Measurements from ENCODE around the gene SEC24B.
"Not testable (repeated sequence)": the region's sequence is repeated elsewhere in the genome, so short reads cannot be mapped to it uniquely, and the experiment has no call there.

SEC24B gene

DNA sequence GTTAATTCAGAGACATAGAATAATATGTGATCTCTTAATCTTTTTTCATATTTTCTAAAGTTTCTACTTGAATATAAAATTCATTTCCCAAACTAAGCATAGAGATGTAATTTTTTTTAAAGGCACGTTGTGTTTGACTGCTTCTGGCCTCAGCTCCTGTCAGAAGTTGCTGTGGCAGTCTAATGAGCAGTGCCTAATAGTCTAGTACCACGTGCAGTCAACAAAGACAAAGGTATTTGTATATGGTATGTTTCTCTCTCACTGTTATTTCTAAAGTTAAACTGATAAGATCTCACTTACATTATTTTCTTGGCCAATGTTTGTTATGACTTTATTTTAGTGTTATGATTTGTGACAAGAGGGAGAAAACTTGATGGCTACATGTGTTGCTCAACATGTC lies 77.8 kb downstream of the SEC24B start:
- TF ChIP-seq, protein P1, sequence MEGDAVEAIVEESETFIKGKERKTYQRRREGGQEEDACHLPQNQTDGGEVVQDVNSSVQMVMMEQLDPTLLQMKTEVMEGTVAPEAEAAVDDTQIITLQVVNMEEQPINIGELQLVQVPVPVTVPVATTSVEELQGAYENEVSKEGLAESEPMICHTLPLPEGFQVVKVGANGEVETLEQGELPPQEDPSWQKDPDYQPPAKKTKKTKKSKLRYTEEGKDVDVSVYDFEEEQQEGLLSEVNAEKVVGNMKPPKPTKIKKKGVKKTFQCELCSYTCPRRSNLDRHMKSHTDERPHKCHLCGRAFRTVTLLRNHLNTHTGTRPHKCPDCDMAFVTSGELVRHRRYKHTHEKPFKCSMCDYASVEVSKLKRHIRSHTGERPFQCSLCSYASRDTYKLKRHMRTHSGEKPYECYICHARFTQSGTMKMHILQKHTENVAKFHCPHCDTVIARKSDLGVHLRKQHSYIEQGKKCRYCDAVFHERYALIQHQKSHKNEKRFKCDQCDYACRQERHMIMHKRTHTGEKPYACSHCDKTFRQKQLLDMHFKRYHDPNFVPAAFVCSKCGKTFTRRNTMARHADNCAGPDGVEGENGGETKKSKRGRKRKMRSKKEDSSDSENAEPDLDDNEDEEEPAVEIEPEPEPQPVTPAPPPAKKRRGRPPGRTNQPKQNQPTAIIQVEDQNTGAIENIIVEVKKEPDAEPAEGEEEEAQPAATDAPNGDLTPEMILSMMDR (IDR thresholded peaks at IDR 0.05) = no peak
- H3K4me3 Mint-ChIP-seq = no peak overlapping the region
- no peaks in the 10 kb centered on the region for H3K9me3 Mint-ChIP-seq
- no peak for DNase-seq
- H3K4me1 Mint-ChIP-seq = no peaks in the 10 kb centered on the region
- peaks cover 76% of the 10 kb centered on the region for H3K36me3 Mint-ChIP-seq (ENCODE audit: low read depth)
- no peak overlapping the region for H3K27ac Mint-ChIP-seq
- H3K27me3 Mint-ChIP-seq (ENCODE audit: low read depth, poor library complexity) = peaks cover 3% of the 10 kb centered on the region

DNA sequence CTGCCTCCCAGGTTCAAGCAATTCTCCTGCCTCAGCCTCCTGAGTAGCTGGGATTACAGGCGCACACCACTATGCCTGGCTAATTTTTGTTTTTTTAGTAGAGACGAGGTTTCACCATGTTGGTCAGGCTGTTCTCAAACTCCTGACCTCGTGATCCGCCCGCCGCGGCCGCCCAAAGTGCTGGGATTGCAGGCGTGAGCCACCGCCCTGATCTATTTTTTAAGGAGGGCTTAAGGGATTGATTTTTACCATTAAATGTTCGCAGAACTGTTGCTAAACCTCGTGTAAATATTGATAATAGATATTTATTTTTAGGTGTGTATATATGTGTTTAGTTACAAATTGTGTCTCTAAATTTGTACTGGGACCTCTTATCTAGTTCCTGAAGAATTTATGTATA lies 79.8 kb downstream of the SEC24B start:
- peaks cover 76% of the 10 kb centered on the region for H3K36me3 Mint-ChIP-seq (ENCODE audit: low read depth)
- H3K4me1 Mint-ChIP-seq; DNase-seq; H3K27me3 Mint-ChIP-seq (ENCODE audit: low read depth, poor library complexity); H3K27ac Mint-ChIP-seq; H3K9me3 Mint-ChIP-seq; H3K4me3 Mint-ChIP-seq: not testable (repeated sequence)

DNA sequence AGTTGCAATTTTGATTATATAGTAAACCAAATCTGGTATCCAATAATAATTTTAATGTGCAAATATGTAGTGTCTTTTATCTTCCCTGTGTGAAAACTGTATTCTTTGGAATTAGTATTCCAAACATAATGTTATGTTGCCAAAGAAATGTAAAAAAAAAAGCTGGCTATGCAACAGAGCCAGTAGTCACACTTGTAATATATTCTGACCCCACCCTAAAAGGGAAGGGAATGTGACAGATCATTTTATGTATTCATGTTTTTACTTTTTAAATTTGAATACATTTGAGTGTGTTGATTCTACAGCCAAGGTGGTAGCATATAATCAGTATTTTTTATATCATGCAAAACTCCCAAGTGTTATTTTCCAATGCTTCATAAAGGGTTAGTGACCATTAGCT lies 98.6 kb downstream of the SEC24B start:
- Mint-ChIP-seq H3K9me3 (peaks cover 6% of the 10 kb centered on the region), H3K4me3 (no peak overlapping the region), H3K4me1 (no peaks in the 10 kb centered on the region), H3K36me3 (ENCODE audit: low read depth) (peaks cover 84% of the 10 kb centered on the region), H3K27ac (no peak overlapping the region), H3K27me3 (ENCODE audit: low read depth, poor library complexity) (no peaks in the 10 kb centered on the region)
- TF ChIP-seq, protein P1 (IDR thresholded peaks at IDR 0.05) = no peak
- no peak for DNase-seq

DNA sequence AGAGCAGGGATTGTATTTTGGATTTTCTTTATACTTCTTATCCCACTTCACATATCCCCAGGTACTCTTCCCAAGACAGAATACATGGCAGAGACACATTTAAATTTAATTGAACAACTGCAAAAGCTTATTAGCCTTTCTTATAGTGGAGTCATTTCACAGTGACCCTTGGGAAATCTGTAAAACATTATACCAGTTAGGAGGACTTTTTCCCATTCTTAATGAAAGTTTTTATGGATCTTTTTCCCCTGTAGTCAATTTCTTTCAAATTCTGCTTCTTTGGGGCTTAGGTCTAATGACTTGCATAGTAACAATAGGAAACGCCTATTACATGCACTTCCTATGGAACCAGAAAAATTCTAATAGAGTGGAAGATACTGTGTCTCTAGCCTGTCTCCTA lies 111.8 kb downstream of the SEC24B start:
- H3K36me3 Mint-ChIP-seq (ENCODE audit: low read depth) = peaks cover 33% of the 10 kb centered on the region
- TF ChIP-seq, protein P1 (IDR thresholded peaks at IDR 0.05) = no peak
- no peak overlapping the region for H3K27ac Mint-ChIP-seq
- H3K27me3 Mint-ChIP-seq (ENCODE audit: low read depth, poor library complexity) = no peaks in the 10 kb centered on the region
- H3K4me1 Mint-ChIP-seq = no peaks in the 10 kb centered on the region
- H3K9me3 Mint-ChIP-seq = no peaks in the 10 kb centered on the region
- no peak for DNase-seq
- no peak overlapping the region for H3K4me3 Mint-ChIP-seq

DNA sequence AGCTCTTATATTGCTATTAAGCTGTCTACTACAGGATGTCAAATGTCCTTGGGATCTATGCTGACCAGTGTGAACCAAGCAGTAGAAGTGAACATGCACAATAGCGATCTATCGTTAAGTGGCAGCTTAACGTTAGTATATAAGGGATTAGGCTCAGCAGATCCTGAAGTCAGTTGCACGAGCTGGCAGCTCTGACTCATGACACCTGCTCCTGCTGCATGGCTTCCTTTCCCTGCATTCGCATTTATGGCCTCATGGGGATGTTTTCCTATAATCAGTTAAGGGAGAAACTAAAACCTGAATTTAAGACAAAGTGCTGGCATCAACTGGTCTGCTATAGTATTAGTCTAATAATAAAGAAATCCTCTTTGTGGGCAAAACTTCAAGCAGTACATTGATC lies 113.8 kb downstream of the SEC24B start:
- no peaks in the 10 kb centered on the region for H3K9me3 Mint-ChIP-seq
- H3K4me3 Mint-ChIP-seq = no peak overlapping the region
- no peaks in the 10 kb centered on the region for H3K4me1 Mint-ChIP-seq
- no peaks in the 10 kb centered on the region for H3K27me3 Mint-ChIP-seq (ENCODE audit: low read depth, poor library complexity)
- no peak overlapping the region for H3K27ac Mint-ChIP-seq
- TF ChIP-seq, protein P1 (IDR thresholded peaks at IDR 0.05) = no peak
- no peak for DNase-seq
- peaks cover 29% of the 10 kb centered on the region for H3K36me3 Mint-ChIP-seq (ENCODE audit: low read depth)

DNA sequence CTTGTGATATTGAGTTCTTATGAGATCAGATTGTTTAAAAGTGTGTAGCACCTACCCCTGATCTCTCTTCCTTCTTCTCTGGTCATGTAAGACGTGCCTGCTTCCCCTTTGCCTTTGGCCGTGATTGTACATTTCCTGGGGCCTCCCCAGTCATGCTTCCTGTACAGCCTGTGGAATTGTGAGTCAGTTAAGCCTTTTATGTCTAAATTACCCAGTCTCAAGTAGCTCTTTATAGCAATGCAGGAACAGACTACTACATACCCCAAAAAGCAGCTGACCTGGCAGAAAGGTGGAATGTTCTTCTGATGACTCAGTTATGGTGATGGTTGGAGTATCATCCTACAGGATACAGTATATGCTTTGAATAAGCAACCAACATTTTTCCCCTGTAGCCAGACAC lies 115.0 kb downstream of the SEC24B start:
- peaks cover 3% of the 10 kb centered on the region for H3K27me3 Mint-ChIP-seq (ENCODE audit: low read depth, poor library complexity)
- peak overlapping the region; percentile 21 for H3K27ac Mint-ChIP-seq
- no peaks in the 10 kb centered on the region for H3K4me1 Mint-ChIP-seq
- peaks cover 27% of the 10 kb centered on the region for H3K36me3 Mint-ChIP-seq (ENCODE audit: low read depth)
- no peak for DNase-seq
- no peak overlapping the region for H3K4me3 Mint-ChIP-seq
- TF ChIP-seq, protein P1 (IDR thresholded peaks at IDR 0.05) = no peak
- H3K9me3 Mint-ChIP-seq = no peaks in the 10 kb centered on the region
